GM18502 (cell line): ENCODE data around the gene B4GALT1.

Source experiments
- ATAC-seq: cut with Tn5 transposase; IDR thresholded peaks from one replicate; pipeline ENCODE4 v1.9.1; 2021; ENCODE audit warnings: mild to moderate bottlenecking; ENCODE audit not compliant: unreplicated experiment, poor library complexity

B4GALT1 gene

GRCh38 chr9:33127881-33128280 is 39.3 kb downstream of the B4GALT1 start:
- no peak for ATAC-seq

- ATAC-seq = peak; percentile 42
These were observed 41.0 kb downstream of the B4GALT1 start for GRCh38 chr9:33125871-33126823.

- no peak for ATAC-seq
These were observed 41.7 kb downstream of the B4GALT1 start for GRCh38 chr9:33125461-33125860.

GRCh38 chr9:33124751-33125381 is 42.3 kb downstream of the B4GALT1 start:
- peak; percentile 54 for ATAC-seq

- no peak for ATAC-seq
These were observed 43.1 kb downstream of the B4GALT1 start for GRCh38 chr9:33124046-33124445.

GRCh38 chr9:33123407-33124031 is 43.6 kb downstream of the B4GALT1 start:
- ATAC-seq = no peak

- ATAC-seq = no peak
These were observed 46.5 kb downstream of the B4GALT1 start for GRCh38 chr9:33120620-33121019.

- no peak for ATAC-seq
These were observed 49.3 kb downstream of the B4GALT1 start for GRCh38 chr9:33117796-33118195.

- ATAC-seq = no peak
These were observed 49.8 kb downstream of the B4GALT1 start for GRCh38 chr9:33117306-33117705.

- peak; percentile 62 for ATAC-seq
These were observed 50.3 kb downstream of the B4GALT1 start for GRCh38 chr9:33116860-33117259.

- no peak for ATAC-seq
These were observed 52.4 kb downstream of the B4GALT1 start for GRCh38 chr9:33114746-33115145.

GRCh38 chr9:33113799-33114547 is 53.2 kb downstream of the B4GALT1 start:
- no peak for ATAC-seq

GRCh38 chr9:33112094-33112493 is 55.0 kb downstream of the B4GALT1 start:
- ATAC-seq = no peak

- no peak for ATAC-seq
These were observed 55.5 kb downstream of the B4GALT1 start for GRCh38 chr9:33111631-33112030.

- ATAC-seq = no peak
These were observed 56.5 kb downstream of the B4GALT1 start for GRCh38 chr9:33110686-33111085.

GRCh38 chr9:33109850-33110595 is 57.1 kb downstream of the B4GALT1 start:
- ATAC-seq = no peak

GRCh38 chr9:33109097-33109496 is 58.0 kb downstream of the B4GALT1 start:
- ATAC-seq = no peak

GRCh38 chr9:33108472-33108871 is 58.7 kb downstream of the B4GALT1 start:
- no peak for ATAC-seq

GRCh38 chr9:33107762-33108161 is 59.4 kb downstream of the B4GALT1 start:
- ATAC-seq = no peak
